Right hindlimb (tissue), 1 donor: ENCODE measurements around the gene TES.

ENCODE experiments used
- DNase-seq: peaks from one replicate; pipeline ENCODE4 v3.0.0-alpha.2; 2018

The TES gene

GRCh38 chr7:116251675-116252074, 41.3 kb downstream of the TES start:
- no peak for DNase-seq

GRCh38 chr7:116252249-116252648, 41.9 kb downstream of the TES start:
- DNase-seq: no peak

GRCh38 chr7:116257156-116257555, 46.8 kb downstream of the TES start:
- DNase-seq: no peak

- peak; percentile 49 for DNase-seq
Observed at GRCh38 chr7:116258734-116259133, 48.4 kb downstream of the TES start.

- no peak for DNase-seq
Observed at GRCh38 chr7:116259156-116259870, 49.0 kb downstream of the TES start.

GRCh38 chr7:116259871-116260440, 49.6 kb downstream of the TES start:
- no peak for DNase-seq

- no peak for DNase-seq
Observed at GRCh38 chr7:116261904-116262303, 51.6 kb downstream of the TES start.

GRCh38 chr7:116265881-116266280, 55.5 kb downstream of the TES start:
- DNase-seq: no peak

- DNase-seq: no peak
Observed at GRCh38 chr7:116269466-116269865, 59.1 kb downstream of the TES start.

- DNase-seq: no peak
Observed at GRCh38 chr7:116271161-116271913, 61.0 kb downstream of the TES start.

GRCh38 chr7:116271963-116272886, 61.9 kb downstream of the TES start:
- peak; percentile 73 for DNase-seq

- no peak for DNase-seq
Observed at GRCh38 chr7:116273283-116273917, 63.1 kb downstream of the TES start.

GRCh38 chr7:116273918-116274301, 63.6 kb downstream of the TES start:
- no peak for DNase-seq

- DNase-seq: no peak
Observed at GRCh38 chr7:116277070-116277469, 66.7 kb downstream of the TES start.

- DNase-seq: no peak
Observed at GRCh38 chr7:116279217-116279616, 68.9 kb downstream of the TES start.

GRCh38 chr7:116280803-116281202, 70.5 kb downstream of the TES start:
- no peak for DNase-seq

GRCh38 chr7:116283595-116284204, 73.4 kb downstream of the TES start:
- DNase-seq: no peak

GRCh38 chr7:116284390-116284789, 74.1 kb downstream of the TES start:
- DNase-seq: no peak

- no peak for DNase-seq
Observed at GRCh38 chr7:116285252-116285651, 74.9 kb downstream of the TES start.

GRCh38 chr7:116290740-116291139, 80.4 kb downstream of the TES start:
- DNase-seq: no peak

GRCh38 chr7:116291937-116292336, 81.6 kb downstream of the TES start:
- DNase-seq: no peak

- no peak for DNase-seq
Observed at GRCh38 chr7:116292381-116292780, 82.0 kb downstream of the TES start.
